Prostate gland (tissue), 2 donors: ENCODE data around the gene TRAPPC11.

Experiments used
- POLR2A ChIP-seq: fragments of 450-650 bp; IDR thresholded peaks from one replicate; pipeline ENCODE4 v1.6.1; 2016; ENCODE audit warnings: antibody characterized with exemption, mild to moderate bottlenecking
- TF ChIP-seq, protein P1 (sequence below), 4 experiments: fragments of 200-600 bp in 2 of 4; fragments of 450-650 bp in 2 of 4; sonication (generic) in 2 of 4; IDR thresholded peaks; 1 replicate in 3 of 4; 2 replicates in 1 of 4; pipeline ENCODE4 v1.5.1; 2016 to 2019; ENCODE audit warnings: antibody characterized with exemption in 4 of 4, mild to moderate bottlenecking in 2 of 4, moderate library complexity in 2 of 4

DNA sequence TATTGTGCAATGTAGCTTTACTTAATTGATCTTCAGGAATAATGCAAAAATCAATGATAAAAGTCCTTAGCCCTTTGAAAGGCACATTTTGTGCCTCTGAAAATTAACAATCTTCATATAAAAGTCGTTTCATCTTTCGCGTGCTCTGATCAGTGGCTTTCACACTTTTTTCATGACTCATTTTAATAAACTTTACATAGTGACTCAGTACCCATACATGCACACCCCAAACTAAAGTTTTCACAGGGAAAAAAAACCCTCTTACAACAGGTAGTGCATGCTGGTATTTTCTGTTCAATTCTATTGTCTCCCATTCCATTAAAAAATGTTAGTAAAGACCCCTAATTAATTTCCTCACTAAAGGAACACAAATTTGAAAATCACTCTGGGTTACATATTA is 21.6 kb upstream of the TRAPPC11 start:
- no peak for TF ChIP-seq POLR2A
- TF ChIP-seq, protein P1, sequence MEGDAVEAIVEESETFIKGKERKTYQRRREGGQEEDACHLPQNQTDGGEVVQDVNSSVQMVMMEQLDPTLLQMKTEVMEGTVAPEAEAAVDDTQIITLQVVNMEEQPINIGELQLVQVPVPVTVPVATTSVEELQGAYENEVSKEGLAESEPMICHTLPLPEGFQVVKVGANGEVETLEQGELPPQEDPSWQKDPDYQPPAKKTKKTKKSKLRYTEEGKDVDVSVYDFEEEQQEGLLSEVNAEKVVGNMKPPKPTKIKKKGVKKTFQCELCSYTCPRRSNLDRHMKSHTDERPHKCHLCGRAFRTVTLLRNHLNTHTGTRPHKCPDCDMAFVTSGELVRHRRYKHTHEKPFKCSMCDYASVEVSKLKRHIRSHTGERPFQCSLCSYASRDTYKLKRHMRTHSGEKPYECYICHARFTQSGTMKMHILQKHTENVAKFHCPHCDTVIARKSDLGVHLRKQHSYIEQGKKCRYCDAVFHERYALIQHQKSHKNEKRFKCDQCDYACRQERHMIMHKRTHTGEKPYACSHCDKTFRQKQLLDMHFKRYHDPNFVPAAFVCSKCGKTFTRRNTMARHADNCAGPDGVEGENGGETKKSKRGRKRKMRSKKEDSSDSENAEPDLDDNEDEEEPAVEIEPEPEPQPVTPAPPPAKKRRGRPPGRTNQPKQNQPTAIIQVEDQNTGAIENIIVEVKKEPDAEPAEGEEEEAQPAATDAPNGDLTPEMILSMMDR (IDR thresholded peaks at IDR 0.05): no peak
